GM12878 (cell line): ENCODE data around the gene ODR4. TPM values are rescaled to one million over a fixed set of nuclear protein-coding genes. Genes with fewer than 3 reads are reported as not detected.

ENCODE experiments used
- ATAC-seq: fragments of 200-7000 bp; cut with Tn5 transposase; 3 replicates; pipeline ENCODE4 v1.9.1; 2020; ENCODE audit warnings: mild to moderate bottlenecking, moderate library complexity
- BruUV-seq: library from RNA; stranded (reverse); fragments of 400-500 nt; replicated peaks from 2 replicates; lab custom pipeline; 2021; lab: Mats Ljungman, UMichigan
- CTCF ChIA-PET: fragments of 300-600 bp; sonication (Branson Sonifier 250); formaldehyde crosslinking; extraction: SDS; loops from one replicate; lab custom pipeline; 2021; ENCODE audit warnings: inconsistent platforms; lab: Yijun Ruan, JAX
- POLR2A ChIA-PET: fragments of 350-600 bp; formaldehyde crosslinking; extraction: SDS; loops from one replicate; lab custom pipeline; 2021; ENCODE audit warnings: inconsistent platforms; lab: Charles Lee
- RAD21 ChIA-PET: fragments of 300-600 bp; sonication (Branson Sonifier 250); formaldehyde crosslinking; loops from one replicate; lab custom pipeline; 2023; ENCODE audit warnings: antibody characterized with exemption; ENCODE audit not compliant: unreplicated experiment; lab: Charles Lee
- SMC1A ChIA-PET: fragments of 300-600 bp; sonication (Branson Sonifier 250); formaldehyde crosslinking; loops from one replicate; lab custom pipeline; 2023; ENCODE audit not compliant: unreplicated experiment, uncharacterized antibody; lab: Charles Lee
- DNase-seq: peaks from one replicate; pipeline ENCODE4 v3.0.0-alpha.2; 2011; ENCODE audit warnings: low read depth, low spot score
- FAIRE-seq: peaks from 3 replicates; lab custom pipeline; 2011; peaks lifted over from hg19 to GRCh38; lab: Jason Lieb, UNC
- H2AFZ ChIP-seq: 2 replicates; pipeline ENCODE4 v1.6.0; 2011; ENCODE audit warnings: low read depth, low read length, control low read depth; ENCODE audit not compliant: control insufficient read depth
- H3K27ac ChIP-seq: 2 replicates; pipeline ENCODE4 v1.5.1; 2011; ENCODE audit warnings: control low read depth; ENCODE audit not compliant: control insufficient read depth, insufficient read depth
- H3K27me3 ChIP-seq, 2 experiments: replicated peaks in 1 of 2; 2 replicates each; pipeline versions ENCODE4 v1.6.0 to v1.6.1; 2011; ENCODE audit warnings: low read length in 1 of 2; ENCODE audit not compliant: control insufficient read depth in 2 of 2, insufficient read depth in 2 of 2
- H3K36me3 ChIP-seq, 2 experiments: 2 replicates each; pipeline ENCODE4 v1.5.1; 2011; ENCODE audit warnings: low read length in 1 of 2; ENCODE audit not compliant: control insufficient read depth in 2 of 2, insufficient read depth in 2 of 2
- H3K4me1 ChIP-seq: 2 replicates; pipeline ENCODE4 v1.6.1; 2011; ENCODE audit warnings: mild to moderate bottlenecking, low read length, moderate library complexity, mixed read lengths; ENCODE audit not compliant: control insufficient read depth, insufficient read depth
- H3K4me2 ChIP-seq: 2 replicates; pipeline ENCODE4 v1.6.0; 2011; ENCODE audit warnings: control low read depth; ENCODE audit not compliant: control insufficient read depth, insufficient read depth
- H3K4me3 ChIP-seq: fragments of 200-600 bp; sonication (generic); 2 replicates; pipeline ENCODE4 v1.5.1; 2016
- H3K79me2 ChIP-seq: 2 replicates; pipeline ENCODE4 v1.6.0; 2011; ENCODE audit warnings: low read length; ENCODE audit not compliant: control insufficient read depth, insufficient read depth
- H3K9ac ChIP-seq: 2 replicates; pipeline ENCODE4 v1.8.0; 2011; ENCODE audit warnings: low read length, control low read depth, mixed read lengths; ENCODE audit not compliant: control insufficient read depth, insufficient read depth
- H3K9me3 ChIP-seq: replicated peaks from 3 replicates; pipeline ENCODE4 v1.5.1; 2011; ENCODE audit warnings: mild to moderate bottlenecking, low read length; ENCODE audit not compliant: control insufficient read depth, insufficient read depth
- H4K20me1 ChIP-seq: 2 replicates; pipeline ENCODE4 v1.6.0; 2011; ENCODE audit not compliant: control insufficient read depth, insufficient read depth
- ASH2L ChIP-seq: fragments of 300-600, 200-600 bp; sonication (generic); IDR thresholded peaks from 2 replicates; pipeline ENCODE4 v1.6.1; 2017; ENCODE audit warnings: low read depth, mild to moderate bottlenecking, borderline replicate concordance
- ATF2 ChIP-seq: IDR thresholded peaks from 2 replicates; pipeline ENCODE4 v1.6.1; 2012; ENCODE audit warnings: low read length, inconsistent platforms
- ATF7 ChIP-seq: fragments of 450-650 bp; IDR thresholded peaks from 2 replicates; pipeline ENCODE4 v1.6.1; 2016; ENCODE audit warnings: low read depth, mild to moderate bottlenecking
- CBX5 ChIP-seq: sonication (generic); IDR thresholded peaks from 2 replicates; pipeline ENCODE4 v1.6.1; 2016; ENCODE audit warnings: low read depth, moderate library complexity, mild to moderate bottlenecking, inconsistent platforms
- DPF2 ChIP-seq: fragments of 450-650 bp; IDR thresholded peaks from 2 replicates; pipeline ENCODE4 v1.6.1; 2017; ENCODE audit warnings: mild to moderate bottlenecking
- EED ChIP-seq: sonication (generic); IDR thresholded peaks from 2 replicates; pipeline ENCODE4 v1.6.1; 2016; ENCODE audit warnings: antibody characterized with exemption, low read depth
- EP300 ChIP-seq, 2 experiments: fragments of 150-350 bp in 1 of 2; IDR thresholded peaks; 2 replicates each; pipeline ENCODE4 v1.6.1; 2011 to 2012; ENCODE audit warnings: low read depth in 2 of 2, low read length in 2 of 2, borderline replicate concordance in 1 of 2, improper control_type of control experiment in 1 of 2, inconsistent platforms in 1 of 2; ENCODE audit not compliant: control insufficient read depth in 1 of 2
- HCFC1 ChIP-seq: fragments of 150-350 bp; IDR thresholded peaks from 2 replicates; pipeline ENCODE4 v1.6.1; 2014; ENCODE audit warnings: low read length
- KAT2A ChIP-seq: conservative IDR thresholded peaks from 2 replicates; pipeline ENCODE4 v1.6.1; 2011; ENCODE audit warnings: low read depth, low read length; ENCODE audit not compliant: control insufficient read depth
- NBN ChIP-seq: fragments of 450-650 bp; IDR thresholded peaks from 2 replicates; pipeline ENCODE4 v1.6.1; 2016
- NFYB ChIP-seq: IDR thresholded peaks from 2 replicates; pipeline ENCODE4 v1.6.1; 2011; ENCODE audit warnings: low read depth, mild to moderate bottlenecking, low read length, improper control_type of control experiment, moderate library complexity; ENCODE audit not compliant: insufficient read depth
- PML ChIP-seq: IDR thresholded peaks from 2 replicates; pipeline ENCODE4 v1.6.1; 2012; ENCODE audit warnings: low read length, inconsistent platforms
- POLR2AphosphoS5 ChIP-seq: IDR thresholded peaks from 2 replicates; pipeline ENCODE4 v1.6.1; 2011; ENCODE audit warnings: mild to moderate bottlenecking, low read length, inconsistent platforms
- RELB ChIP-seq: fragments of 450-650 bp; IDR thresholded peaks from 2 replicates; pipeline ENCODE4 v1.6.1; 2017; ENCODE audit warnings: low read depth, mild to moderate bottlenecking, moderate library complexity
- SIN3A ChIP-seq: IDR thresholded peaks from 2 replicates; pipeline ENCODE4 v1.6.1; 2012; ENCODE audit warnings: low read depth, low read length, improper control_type of control experiment
- SMAD5 ChIP-seq: IDR thresholded peaks from 2 replicates; pipeline ENCODE4 v1.6.1; 2016; ENCODE audit warnings: antibody characterized with exemption, low read depth
- SREBF2 ChIP-seq: IDR thresholded peaks from 2 replicates; pipeline ENCODE4 v1.6.1; 2012; ENCODE audit warnings: mild to moderate bottlenecking, low read length
- ZZZ3 ChIP-seq: IDR thresholded peaks from 2 replicates; pipeline ENCODE4 v1.6.1; 2011; ENCODE audit warnings: low read depth; ENCODE audit not compliant: control insufficient read depth, insufficient read length
- WGBS: methylation state at CpG from one replicate; pipeline ENCODE4 v1.1.6; 2016; ENCODE audit warnings: low lambda C conversion rate; ENCODE audit not compliant: insufficient replicate concordance, insufficient coverage; ENCODE audit errors: missing lambda C conversion rate; 5-methylcytosine and 5-hydroxymethylcytosine counted together
- in situ Hi-C: fragments of 300-500 bp; cut with MboI; formaldehyde crosslinking; loops from 9 replicates; pipeline ENCODE4 v1.14.3; 2018; ENCODE audit warnings: mixed read lengths
- intact Hi-C: fragments of 100-400 bp; cut with micrococcal nuclease; formaldehyde crosslinking; loops from one replicate; pipeline ENCODE4 v1.14.2; 2022; ENCODE audit not compliant: unreplicated experiment
- polyA plus RNA-seq, 11 experiments: library from polyadenylated mRNA; depleted of rRNA in 4 of 11; unstranded in 6 of 11; stranded (reverse) in 5 of 11; fragments of >200 nt; fragmentation: Nextera tagmentation in 4 of 11; fragmentation: Illumina TruSeq in 1 of 11; extraction: Ambion mirVana in 4 of 11; extraction: Trizol in 1 of 11; gene quantifications; 1 replicate in 1 of 11; 2 replicates in 10 of 11; pipeline versions ENCODE4 v1.2.1 to v1.2.3, GENCODE V29; 2011 to 2016; ENCODE audit warnings: inconsistent platforms in 2 of 11, missing spikeins in 2 of 11, low read depth in 1 of 11
- total RNA-seq, 4 experiments: library from RNA; depleted of rRNA in 3 of 4; stranded (reverse); fragments of >200 nt in 3 of 4; fragmentation: Illumina TruSeq in 1 of 4; extraction: Trizol in 1 of 4; gene quantifications; 2 replicates each; pipeline versions ENCODE4 v1.2.1 to v1.2.3, GENCODE V29; 2013 to 2021

The ODR4 gene
- total and polyA plus RNA-seq, 10 of the 15 experiments (the other 5 are each of a cell fraction or from before 2014, with no cell fraction given), result 10.4 to 19.4 (median 13.3) TPM

- POLR2A ChIA-PET, result interaction anchor here (0.6 to 1.6 kb wide), 5 partner anchors 10 to 1220 kb away, joined by 3 to 4 read pairs (median 4); no protein-coding TSS in a partner anchor
- no peaks in the 10 kb centered on the region; the same call in 2 of the 3 replicates for H3K9me3 ChIP-seq
- no peaks in the 10 kb centered on the region for H3K27me3 ChIP-seq
- H3K9ac ChIP-seq, result peak overlapping the region; percentile 90
- BruUV-seq, result TSS peak; percentile 60
- 1% methylated on average over 12 of the region's 12 CpGs for WGBS
- intact Hi-C loops (loop anchor here (1.0 kb wide), 1 partner anchor 610 kb away; no protein-coding TSS in a partner anchor), in situ Hi-C loops (no loop called here)
- peak overlapping the region; percentile 85 for H3K4me2 ChIP-seq
- H2AFZ ChIP-seq, result peak overlapping the region; percentile 99
- SMC1A ChIA-PET, result interaction anchor here (1.1 to 2.1 kb wide), 3 partner anchors 13 to 102 kb away, joined by 3 to 10 read pairs (median 4); no protein-coding TSS in a partner anchor
- H3K27ac ChIP-seq, result peak overlapping the region; percentile 93
- peaks cover 68% of the 10 kb centered on the region for H3K79me2 ChIP-seq
- no peaks in the 10 kb centered on the region; the same call in 1 of the 2 replicates for H3K4me1 ChIP-seq
- peak; percentile 7 for FAIRE-seq
- CTCF ChIA-PET, result interaction anchor here (1.0 to 2.4 kb wide), 15 partner anchors 8 to 91 kb away, joined by 3 to 10 read pairs (median 6); no protein-coding TSS in a partner anchor
- RAD21 ChIA-PET, result interaction anchor here (1.1 kb wide), 2 partner anchors 10 to 611 kb away, joined by 5 read pairs; no protein-coding TSS in a partner anchor
- no peak for TF ChIP-seq DPF2
- TF ChIP-seq ZZZ3, result no peak
- peak; percentile 24; the same call in 1 of the 2 replicates for TF ChIP-seq RELB
- peak; percentile 34; the same call in 1 of the 2 replicates for TF ChIP-seq POLR2AphosphoS5
- peak; percentile 49; the same call in 1 of the 2 replicates for TF ChIP-seq SMAD5
- no peak for TF ChIP-seq NFYB
- no peak for TF ChIP-seq KAT2A
- 0 out of 4 replicates have a peak, but pooled peaks of 1 of the 2 experiments have one; percentile 2 for TF ChIP-seq EP300 (IDR thresholded peaks at IDR 0.05; ENCODE audit: borderline replicate concordance in 1 of 2, control insufficient read depth in 1 of 2, low read depth in 2 of 2, low read length in 2 of 2)
- no peak for TF ChIP-seq ATF7
- no peak for TF ChIP-seq EED
- TF ChIP-seq CBX5, result 0 out of 2 replicates have a peak, but pooled peaks have one; percentile 11
- TF ChIP-seq ATF2, result peak; percentile 4; the same call in 1 of the 2 replicates
- 0 out of 2 replicates have a peak, but pooled peaks have one; percentile 14 for TF ChIP-seq PML
- TF ChIP-seq ASH2L, result 0 out of 2 replicates have a peak, but pooled peaks have one; percentile 76
- 0 out of 2 replicates have a peak, but pooled peaks have one; percentile 83 for TF ChIP-seq SIN3A
- no peak for TF ChIP-seq SREBF2
- no peak for TF ChIP-seq HCFC1
- TF ChIP-seq NBN, result 0 out of 2 replicates have a peak, but pooled peaks have one; percentile 15
- no peak for DNase-seq
- peak; percentile 39 for ATAC-seq
- peak overlapping the region; percentile 83 for H3K4me3 ChIP-seq
- H3K36me3 ChIP-seq, result peaks cover 0 to 15% of the 10 kb centered on the region in 2 experiments; a peak in 3 of 4 replicates
- H4K20me1 ChIP-seq, result no peaks in the 10 kb centered on the region
Measured at GRCh38 chr1:186375929-186376319, 286 bp downstream of the ODR4 start.
